Activated CD4-positive, alpha-beta T cell treated with anti-CD3 and anti-CD28 coated beads, Interleukin-2, Interleukin-6, amounts not matched to agents 100 ng/mL and 50 ng/mL, durations not matched to agents 16 hours and 8 hours (primary cell): ENCODE measurements around the gene POLL.
"Not testable (repeated sequence)": the region's sequence is repeated elsewhere in the genome, so short reads cannot be mapped to it uniquely, and the experiment has no call there.

Experiments used
- DNase-seq: peaks from one replicate; pipeline ENCODE4 v3.0.0-alpha.2; 2020

Gene POLL

DNA sequence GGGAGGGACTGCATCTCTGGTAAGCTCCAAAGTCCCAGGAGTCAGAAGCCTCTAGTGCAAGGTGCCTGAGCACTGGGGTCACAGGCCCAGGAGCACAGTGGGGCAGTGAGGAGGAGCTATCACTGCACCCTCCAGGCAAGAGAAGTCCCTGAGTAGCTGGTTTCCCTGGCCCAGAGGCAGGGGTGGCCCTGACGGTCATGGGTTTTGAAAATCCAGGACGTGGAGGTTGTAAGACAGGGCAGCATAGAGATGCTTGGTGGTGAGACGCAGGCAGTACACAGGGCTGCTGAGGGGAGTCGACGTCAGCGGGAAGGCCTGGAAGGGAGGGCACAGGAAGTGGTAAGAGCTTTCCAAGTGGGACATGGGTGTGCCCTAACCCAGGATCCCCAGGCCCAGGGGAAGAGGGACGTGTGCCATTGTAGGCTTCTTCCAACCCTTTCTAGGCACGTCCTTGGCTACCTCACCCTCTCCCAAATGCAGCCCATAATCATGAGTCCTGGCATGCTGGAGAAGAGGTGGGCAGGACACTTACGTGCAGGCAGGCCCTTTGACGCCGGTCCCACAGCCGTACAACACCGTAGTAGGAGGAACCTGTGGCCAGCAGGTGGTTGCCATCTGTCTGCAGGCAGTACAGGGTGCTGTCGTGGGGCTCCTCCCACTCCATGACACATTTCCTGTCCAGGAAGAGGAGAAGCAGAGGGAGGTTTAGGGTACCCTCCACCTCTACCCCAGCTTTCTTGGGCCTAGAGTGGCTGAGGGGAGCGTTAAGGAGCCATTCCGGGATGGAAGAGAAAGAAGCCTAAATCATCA is 23.2 kb upstream of the POLL start:
- DNase-seq, result peak; percentile 28

DNA sequence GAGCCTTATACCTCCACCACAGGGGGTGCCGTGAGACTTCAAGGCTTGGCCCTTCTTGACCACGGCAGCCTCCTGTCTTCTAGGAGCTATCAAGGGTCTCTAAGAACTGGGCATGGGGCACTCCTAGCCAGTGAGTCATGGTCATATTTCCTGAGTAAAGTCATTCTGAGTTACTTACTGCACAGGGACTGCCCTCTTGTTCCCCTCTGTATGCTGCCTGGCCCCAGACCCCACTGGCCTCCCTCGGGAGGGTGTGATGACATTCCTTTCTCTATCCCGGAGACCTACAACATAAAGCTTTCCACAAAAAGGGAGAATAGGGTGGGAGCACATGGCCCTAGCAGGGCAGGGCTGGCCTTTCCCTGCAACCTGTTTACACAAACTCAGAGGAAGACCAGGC is 21.4 kb upstream of the POLL start:
- DNase-seq, result no peak

DNA sequence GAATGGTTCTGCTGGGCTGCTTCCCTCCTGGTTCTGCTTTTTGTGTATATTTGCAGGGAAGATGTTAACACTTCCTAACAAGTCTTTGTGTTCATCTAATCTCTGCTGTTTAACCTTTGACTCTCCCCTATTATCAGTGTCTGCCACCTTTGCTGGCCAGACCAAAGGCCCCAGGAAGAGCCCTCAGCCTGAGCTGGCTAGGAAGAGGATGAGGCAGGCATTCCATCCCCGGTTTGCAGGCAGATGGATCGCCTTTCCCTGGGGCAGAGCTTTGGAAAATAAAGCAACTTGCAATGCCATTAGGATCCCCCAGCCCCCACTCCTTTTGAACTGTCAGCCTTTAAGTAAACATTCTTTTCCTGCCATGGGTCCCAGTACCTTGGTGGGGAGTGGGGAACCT is 19.1 kb upstream of the POLL start:
- DNase-seq, result no peak

DNA sequence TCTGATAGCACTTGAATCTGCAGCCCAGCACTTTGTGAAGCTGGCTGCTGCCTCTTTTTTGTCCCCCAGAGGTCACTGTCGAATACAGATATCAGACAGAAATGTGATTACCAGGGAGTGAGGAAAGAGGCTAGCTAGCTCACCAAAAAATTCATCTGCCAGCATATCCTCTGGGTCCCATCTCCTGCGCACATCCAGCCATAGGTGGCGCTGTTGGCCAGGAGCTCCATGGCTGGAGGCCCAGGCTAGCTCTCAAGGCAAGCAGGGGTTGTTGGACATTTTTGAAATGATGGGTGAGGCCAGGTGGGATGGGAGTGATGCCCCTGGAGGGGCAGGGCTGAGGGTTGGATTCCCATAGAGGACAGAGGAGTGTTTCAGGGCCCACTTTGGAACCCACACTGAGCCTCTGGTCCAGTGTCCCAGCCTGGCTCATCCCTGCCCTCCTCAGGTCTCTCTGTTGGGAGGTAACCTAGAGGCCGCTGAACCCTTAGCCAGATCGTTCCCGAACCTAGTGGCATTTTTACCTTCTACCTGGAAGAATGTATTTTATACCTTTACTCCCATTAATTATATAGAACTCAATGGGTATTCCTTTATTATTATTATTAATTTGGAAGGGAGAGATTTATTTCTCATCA is 14.8 kb upstream of the POLL start:
- peak; percentile 88 for DNase-seq

DNA sequence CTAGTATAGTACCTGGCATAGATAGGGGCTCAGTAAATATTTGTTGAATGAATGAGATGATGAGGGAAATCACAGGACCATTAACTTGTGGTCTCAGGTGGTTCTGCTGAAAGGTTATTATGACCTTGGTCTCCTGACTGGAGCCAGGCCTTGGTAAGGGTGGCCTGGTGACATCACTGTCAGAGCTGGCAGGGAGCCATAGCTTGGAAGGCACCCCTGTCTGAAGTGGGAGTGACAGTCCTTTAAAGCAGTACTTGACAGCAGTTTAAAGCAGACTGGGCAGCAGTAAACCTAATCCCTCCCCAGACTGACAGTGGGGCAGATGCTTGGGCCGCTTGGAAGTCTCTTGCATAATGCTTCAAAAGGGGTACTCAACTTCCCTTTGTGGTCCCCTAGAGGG is 13.5 kb upstream of the POLL start:
- DNase-seq, result no peak

DNA sequence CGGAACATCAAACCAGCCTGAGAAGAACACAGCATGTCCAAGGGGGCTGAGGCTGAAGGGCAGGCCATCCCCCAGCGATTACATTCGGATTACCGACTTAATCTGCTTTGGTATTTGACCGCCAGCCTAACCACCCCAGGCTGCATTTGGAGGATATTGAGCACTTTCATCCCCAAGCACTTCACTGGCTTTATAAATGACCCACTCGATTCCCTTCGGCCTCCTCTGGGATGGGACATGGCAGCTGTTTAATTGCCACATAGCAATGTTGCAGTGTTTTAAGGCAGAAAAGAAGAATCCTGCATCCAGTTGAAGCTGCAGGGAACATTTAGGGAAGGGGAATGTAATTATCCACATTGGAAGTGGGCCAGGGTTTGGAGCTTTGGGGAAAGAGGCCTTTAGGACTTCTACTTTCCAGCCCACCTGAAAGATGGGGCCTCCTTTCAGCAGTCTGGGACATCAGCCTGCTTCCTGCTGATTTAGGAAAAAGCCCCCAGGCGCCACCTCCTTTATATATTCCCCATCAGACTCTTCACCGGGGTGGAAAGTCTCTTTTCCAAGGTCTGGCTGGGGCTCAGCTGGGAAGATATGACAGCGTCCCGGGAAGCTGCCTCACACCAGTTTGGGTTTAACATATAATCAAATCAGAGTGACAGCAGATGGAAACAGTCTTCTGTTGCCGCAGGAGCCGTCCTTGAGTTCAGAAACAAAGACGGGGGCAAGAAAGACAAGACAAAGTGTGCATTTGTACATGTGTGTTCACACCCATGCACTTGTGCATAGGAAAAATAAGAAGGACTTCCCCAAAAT is 9.2 kb upstream of the POLL start:
- no peak for DNase-seq

DNA sequence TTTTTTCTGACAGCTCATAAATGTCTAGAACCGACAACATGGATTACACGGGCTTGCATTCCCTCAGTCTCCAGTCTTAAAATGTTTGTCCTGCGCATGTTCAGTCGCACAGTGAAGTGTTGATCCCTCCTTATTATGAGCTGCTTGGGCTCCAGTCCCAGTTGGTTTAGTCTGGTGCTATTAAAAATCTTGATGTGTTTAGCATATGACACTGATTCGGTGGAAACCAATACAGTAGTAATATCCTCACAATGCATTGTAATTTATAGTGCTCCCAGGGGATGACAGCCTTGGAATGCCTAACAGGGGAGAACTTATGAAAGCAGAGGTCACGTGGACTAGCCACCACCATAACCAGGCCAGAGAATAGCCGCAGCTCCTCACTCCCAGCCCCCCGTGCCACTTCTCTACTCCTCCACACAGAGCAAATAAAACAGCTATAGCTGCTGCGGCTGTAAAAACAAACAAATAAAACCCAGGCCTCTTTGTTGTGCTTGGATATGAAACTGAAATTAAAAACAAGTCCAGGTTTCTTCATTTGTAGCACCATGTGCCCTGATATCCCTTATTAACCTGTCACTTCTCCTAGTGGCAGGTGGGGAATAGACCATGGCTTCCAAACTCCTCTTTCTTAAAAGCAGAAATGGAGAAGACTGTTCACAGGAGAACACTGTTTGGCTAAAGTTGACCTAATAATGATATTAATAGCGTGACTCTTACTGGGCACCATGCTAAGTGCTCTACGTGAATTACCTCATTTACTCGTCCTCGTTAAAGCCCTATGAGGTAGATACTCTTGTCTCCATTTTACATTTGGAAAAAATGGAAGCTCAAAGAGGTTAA is 7.8 kb upstream of the POLL start:
- DNase-seq, result no peak

DNA sequence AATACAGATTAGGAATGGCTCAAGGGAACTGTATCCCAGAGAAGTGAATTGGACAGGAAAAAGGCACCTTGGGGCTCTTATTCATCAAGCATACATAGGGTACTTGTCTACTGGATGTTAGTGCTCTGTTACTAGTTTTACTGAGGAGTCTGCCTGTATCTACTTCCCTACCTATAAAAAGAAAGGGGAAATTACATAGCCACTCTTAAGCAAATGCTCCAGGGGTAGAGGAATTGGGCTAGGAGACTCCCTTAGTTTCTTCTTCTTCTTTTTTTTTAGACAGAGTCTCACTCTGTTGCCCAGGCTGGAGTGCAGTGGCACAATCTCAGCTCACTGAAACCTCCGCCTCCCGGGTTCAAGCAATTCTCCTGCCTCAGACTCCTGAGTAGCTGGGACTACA is 5.3 kb upstream of the POLL start:
- not testable (repeated sequence) for DNase-seq

DNA sequence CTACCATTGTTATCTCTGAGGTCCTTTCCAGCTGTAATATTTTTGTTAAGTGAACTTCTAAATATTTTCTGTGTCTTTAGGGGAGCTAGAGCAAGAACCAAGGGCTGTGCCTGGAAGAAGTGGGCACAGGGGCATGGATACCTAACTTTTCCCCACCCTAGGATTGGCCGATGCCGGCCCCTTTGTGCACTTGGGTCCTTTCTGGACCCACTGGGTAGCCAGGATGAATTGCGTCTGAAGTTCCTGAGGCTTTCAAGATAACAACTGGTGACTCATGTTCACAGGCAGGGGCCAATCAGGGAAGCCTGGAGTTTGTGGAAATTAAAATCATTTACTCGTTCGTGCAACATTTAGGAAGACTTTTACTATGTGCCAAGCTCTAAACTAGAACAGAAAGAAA is 822 bp upstream of the POLL start:
- DNase-seq, result no peak

DNA sequence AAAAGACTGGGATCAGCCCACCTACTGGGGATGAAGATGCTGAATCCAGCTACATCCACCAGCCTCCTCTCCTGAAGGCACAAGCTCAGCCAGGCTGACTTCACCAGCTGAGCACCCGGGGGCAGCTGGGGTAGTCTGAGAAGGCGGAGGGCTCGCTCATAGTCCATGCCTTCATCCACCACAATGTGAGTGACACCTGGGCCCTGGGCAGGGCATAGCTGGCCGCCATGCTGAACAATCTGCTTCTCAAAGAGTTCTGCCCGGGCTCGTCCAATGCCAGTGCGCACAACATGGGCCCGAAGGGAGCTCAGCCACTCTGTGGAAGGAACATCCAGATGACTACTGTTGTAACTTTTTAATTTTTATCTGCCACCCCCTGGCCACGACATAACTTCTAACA is 2.2 kb downstream of the POLL start:
- no peak for DNase-seq

DNA sequence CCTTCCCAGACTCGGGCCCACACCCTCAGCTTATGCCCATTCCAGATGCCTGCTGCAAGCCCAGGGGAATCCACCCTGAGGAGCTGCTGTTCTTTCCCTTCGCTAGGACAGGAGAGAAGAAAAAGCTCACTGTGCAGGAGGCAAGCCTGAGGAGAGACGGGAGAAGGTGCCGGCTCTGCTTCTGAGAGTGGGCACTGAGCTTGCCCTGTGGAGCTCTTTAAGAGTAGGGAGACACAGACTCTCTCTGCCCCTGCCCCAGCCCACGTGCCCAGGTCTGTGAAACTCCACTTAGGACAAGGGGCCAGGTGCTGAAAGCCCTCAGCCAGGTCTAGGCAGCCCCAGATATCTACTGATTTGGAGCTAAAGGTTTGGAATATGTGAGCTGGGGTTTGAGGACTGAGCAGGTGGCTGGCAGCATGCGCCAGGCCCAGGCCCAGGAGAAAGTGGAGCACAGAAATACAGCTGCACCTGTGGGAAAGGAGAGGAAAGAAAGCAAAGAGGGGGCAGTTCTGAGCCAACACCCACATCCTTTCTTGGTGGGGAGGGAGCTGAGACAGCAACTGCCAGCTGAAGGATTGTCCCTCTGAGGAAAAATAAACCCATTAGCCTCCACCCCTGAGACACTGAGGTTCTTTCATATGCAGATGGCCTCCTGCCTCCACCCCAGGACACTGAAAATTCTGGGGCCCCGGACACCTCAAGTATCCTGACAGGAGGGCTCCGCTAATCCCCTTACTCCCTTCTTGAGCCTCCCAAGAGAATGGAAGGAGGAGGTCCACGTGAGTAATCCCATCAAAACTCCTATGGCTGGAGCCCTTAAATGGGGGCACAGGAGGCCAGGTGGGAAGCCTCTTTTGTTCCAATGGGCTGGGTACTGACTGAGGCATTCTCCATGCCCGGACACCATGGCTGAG is 7.3 kb downstream of the POLL start:
- DNase-seq, result no peak

DNA sequence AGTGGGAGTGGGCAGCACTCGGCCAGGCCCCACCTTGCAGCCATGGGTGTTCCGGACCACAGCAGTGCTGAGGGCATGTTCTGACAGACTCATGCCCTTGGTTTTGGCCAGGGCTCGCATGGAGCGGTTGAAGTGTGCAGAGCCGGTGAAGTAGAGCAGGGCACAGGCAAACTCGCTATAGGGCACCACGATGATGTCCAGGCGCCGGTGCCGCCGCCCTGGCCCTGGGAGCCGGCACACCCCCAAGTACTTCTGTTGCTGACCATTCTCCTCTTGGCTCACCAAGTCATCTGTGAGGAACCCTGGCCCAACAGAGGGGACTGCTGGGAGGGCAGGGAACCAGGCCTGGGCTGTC is 8.6 kb downstream of the POLL start:
- DNase-seq, result no peak

DNA sequence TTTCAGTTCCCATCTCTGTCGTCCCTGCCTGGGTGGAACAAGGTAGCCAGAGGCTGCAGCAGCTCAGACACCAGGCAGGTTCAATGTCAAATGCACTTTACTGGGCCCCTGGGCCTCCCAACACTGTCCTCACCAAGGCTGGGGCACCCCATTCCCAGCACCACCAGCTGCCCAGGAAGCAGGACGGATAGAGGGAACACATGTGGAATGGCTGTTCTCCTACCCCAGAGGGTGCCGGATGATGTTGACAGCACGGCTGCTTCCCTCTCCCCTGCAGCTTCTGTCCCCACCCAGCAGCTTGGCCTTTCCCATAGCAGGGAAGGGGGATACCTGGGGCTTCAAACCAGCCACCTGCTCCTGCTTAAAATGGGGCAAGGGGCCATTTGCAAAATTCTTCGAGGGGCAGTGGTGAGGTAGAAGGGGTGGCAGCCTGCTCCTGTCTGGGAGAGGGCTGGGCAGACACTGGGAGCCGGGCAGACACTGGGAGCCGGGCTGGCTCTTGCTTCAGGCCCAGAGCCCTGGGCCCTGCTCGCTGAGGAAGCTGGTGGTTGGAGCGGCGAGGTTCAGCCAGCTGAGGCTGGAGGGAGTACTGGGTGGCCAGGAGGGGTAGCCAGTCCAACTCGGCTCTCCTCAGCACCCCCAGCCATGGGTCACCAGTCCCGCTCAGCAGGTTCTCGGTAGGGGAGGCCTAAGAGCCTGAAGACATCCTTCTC is 9.1 kb downstream of the POLL start:
- no peak for DNase-seq

DNA sequence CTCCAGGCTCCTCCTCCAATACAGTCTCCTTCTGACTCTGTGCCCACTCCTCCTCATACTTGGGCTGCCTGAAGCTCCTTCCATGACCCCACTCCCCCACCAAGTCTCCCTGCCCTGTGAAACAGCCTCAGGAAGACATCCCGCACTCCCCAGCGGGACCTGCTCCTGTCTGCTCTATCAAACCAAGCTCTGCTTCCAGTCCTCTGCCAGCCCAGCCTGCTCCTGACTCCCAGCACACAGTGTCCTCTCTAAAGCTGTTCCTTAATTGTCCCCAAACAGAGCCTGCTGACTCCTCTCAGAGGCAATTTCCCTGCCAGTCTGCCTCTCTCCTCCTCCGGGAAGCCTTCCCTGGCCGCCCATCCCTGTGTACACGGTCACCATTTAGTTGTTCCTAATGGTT is 9.9 kb downstream of the POLL start:
- no peak for DNase-seq

DNA sequence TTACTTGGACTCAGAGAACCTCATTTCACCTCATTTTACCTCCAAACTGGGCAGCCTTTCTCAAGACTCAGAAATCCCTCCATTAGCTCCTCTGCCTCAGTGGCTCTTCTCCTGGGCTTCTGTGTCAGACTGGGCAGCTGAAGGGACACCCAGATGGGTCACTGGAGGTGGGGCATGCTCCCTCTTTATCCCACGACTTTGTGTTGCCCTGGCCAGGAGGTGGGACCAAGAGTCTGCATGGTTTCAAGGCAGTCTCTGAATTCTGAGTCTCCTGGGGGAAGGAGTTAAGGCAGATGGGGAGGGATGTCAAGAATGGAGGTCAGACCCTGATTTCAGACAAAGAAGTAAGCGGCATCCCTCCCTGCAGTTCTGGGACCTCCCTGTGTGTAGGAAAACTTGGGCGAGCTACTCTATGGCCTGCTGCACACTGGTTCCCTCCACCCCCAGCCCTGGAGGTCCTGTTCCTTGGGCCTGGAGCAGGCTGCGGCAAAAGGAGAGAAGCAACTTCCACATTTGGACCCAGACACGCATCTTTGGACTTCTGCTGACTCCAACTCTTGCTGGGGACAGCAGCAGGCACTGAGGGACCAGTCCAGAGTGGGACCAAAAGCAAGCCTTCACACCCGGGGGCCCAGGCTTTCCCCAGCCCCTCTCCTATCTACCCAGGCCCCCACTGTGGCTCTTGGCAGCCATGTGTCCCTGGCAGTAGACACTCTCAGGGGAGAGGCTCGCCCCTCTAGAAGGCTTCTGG is 10.8 kb downstream of the POLL start:
- no peak for DNase-seq

DNA sequence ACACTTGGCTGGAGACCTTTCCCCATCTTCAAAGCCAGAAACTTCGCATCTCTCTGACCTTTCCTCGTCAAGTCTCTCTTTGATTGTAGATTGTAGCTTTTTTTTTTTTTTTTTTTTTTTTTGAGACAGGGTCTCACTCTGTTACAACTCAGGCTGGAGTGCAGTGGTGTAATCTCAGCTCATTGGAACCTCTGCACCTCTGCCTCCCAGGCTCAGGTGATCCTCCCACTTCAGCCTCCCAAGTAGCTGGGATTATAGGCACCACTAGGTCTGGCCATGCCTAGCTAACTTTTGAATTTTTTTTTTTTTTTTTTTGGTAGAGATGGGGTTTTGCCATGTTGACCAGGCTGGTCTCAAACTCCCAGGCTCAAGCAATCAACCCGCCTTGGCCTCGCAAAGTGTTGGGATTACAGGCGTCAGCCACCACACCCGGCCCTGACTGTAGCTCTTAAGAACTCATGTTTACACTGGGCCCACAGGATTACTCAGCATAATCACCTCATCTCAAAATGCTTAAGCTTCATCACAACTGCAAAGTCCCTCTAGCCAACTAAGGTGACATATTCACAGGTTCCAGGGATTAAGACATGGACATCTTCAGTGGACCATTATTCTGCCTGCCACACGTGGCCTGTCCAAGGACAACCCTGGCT is 11.7 kb downstream of the POLL start:
- DNase-seq, result no peak

DNA sequence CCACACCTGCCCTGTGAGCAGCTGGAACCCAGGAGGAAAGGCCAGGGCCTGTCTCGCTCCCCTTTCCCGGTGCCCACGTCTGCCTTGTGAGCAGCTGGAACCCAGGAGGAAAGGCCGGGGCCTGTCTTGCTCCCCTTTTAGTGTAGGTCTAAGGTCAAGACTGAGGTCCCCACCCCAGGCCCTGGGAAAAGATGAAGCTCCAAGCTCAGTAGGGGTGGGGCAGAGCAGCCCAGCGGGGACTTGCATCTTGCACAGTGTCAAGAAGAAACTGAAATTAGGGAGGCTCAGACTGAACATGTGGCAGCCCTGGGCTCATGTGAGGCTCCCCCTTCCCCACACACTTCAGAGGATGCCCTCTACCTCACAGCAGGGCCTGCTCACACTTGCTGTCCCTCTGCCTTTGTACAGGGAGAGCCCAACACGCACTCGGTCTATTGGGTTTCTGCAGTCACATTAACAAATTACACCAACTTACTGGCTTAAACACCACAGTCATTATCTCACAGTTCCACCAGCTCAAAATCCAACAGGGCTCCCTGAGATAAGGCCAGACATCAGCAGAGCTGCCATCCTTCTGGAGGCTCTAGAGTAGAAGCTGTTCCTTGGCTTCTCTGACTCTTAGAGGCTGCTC is 12.4 kb downstream of the POLL start:
- no peak for DNase-seq

DNA sequence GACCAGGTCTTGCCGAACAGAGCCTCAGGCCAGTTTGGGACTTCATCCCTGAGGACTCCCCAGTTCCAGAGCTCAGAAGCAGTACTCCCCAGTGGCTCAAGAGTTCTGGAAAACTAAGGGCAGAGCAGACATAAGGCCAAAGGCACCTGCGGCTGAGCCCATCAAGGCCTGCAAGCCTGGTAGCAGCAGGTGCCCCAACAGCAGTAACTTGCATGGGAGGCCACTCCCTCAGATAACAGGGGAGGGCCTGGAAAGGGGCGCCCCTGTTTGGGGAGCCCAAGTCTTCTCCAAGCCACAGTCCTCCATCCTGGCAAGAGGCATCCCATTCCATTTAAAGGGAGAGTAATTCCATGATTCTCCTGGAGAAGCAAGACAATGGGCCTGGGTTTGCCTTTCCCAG is 13.0 kb downstream of the POLL start:
- no peak for DNase-seq
